Measurements from ENCODE around the gene CRTC2. TPM values are rescaled to one million over a fixed set of nuclear protein-coding genes. Genes with fewer than 3 reads are reported as not detected.

The CRTC2 gene
- total RNA-seq, 1 donor from 2014 or later: 41.9 TPM

GRCh38 chr1:153939476-153939875 lies 18.9 kb downstream of the CRTC2 start:
- DNase-seq (ENCODE audit: low spot score, unreplicated experiment): no peak
- no peaks in the 10 kb centered on the region for H3K9me3 Mint-ChIP-seq (ENCODE audit: low read depth)
- H3K27me3 Mint-ChIP-seq: no peaks in the 10 kb centered on the region
- H3K4me3 Mint-ChIP-seq (ENCODE audit: low read depth): no peak overlapping the region
- TF ChIP-seq CTCF (IDR thresholded peaks at IDR 0.05; ENCODE audit: unreplicated experiment): no peak
- H3K36me3 Mint-ChIP-seq (ENCODE audit: insufficient read depth): peaks cover 6% of the 10 kb centered on the region
- H3K4me1 Mint-ChIP-seq (ENCODE audit: low read depth): peaks cover under 1% of the 10 kb centered on the region
- H3K27ac Mint-ChIP-seq: no peak overlapping the region

- no peak for TF ChIP-seq CTCF (IDR thresholded peaks at IDR 0.05; ENCODE audit: unreplicated experiment)
- DNase-seq (ENCODE audit: low spot score, unreplicated experiment): no peak
- Mint-ChIP-seq H3K4me1 (ENCODE audit: low read depth) (no peaks in the 10 kb centered on the region), H3K27me3 (no peaks in the 10 kb centered on the region), H3K36me3 (ENCODE audit: insufficient read depth) (peaks cover 6% of the 10 kb centered on the region), H3K9me3 (ENCODE audit: low read depth) (no peaks in the 10 kb centered on the region), H3K4me3 (ENCODE audit: low read depth) (no peak overlapping the region), H3K27ac (no peak overlapping the region)
Measured at GRCh38 chr1:153938996-153939395, 19.4 kb downstream of the CRTC2 start.

- no peaks in the 10 kb centered on the region for H3K27me3 Mint-ChIP-seq
- no peaks in the 10 kb centered on the region for H3K9me3 Mint-ChIP-seq (ENCODE audit: low read depth)
- no peak for TF ChIP-seq CTCF (IDR thresholded peaks at IDR 0.05; ENCODE audit: unreplicated experiment)
Measured at GRCh38 chr1:153937331-153937730, 21.1 kb downstream of the CRTC2 start.

GRCh38 chr1:153936011-153936802 lies 22.2 kb downstream of the CRTC2 start:
- Mint-ChIP-seq H3K27ac (no peak overlapping the region), H3K4me1 (ENCODE audit: low read depth) (no peaks in the 10 kb centered on the region), H3K9me3 (ENCODE audit: low read depth) (no peaks in the 10 kb centered on the region)

More at GRCh38 chr1:153937331-153937730, 21.1 kb downstream of the CRTC2 start:
- Mint-ChIP-seq H3K36me3 (ENCODE audit: insufficient read depth) (peaks cover 6% of the 10 kb centered on the region), H3K4me1 (ENCODE audit: low read depth) (no peaks in the 10 kb centered on the region), H3K27ac (no peak overlapping the region), H3K4me3 (ENCODE audit: low read depth) (no peak overlapping the region)
- no peak for DNase-seq (ENCODE audit: low spot score, unreplicated experiment)

GRCh38 chr1:153934746-153935145 lies 23.7 kb downstream of the CRTC2 start:
- peaks cover 6% of the 10 kb centered on the region for H3K36me3 Mint-ChIP-seq (ENCODE audit: insufficient read depth)

More at GRCh38 chr1:153936011-153936802, 22.2 kb downstream of the CRTC2 start:
- no peak overlapping the region for H3K4me3 Mint-ChIP-seq (ENCODE audit: low read depth)
- H3K36me3 Mint-ChIP-seq (ENCODE audit: insufficient read depth): peaks cover 6% of the 10 kb centered on the region
- H3K27me3 Mint-ChIP-seq: no peaks in the 10 kb centered on the region
- TF ChIP-seq CTCF (IDR thresholded peaks at IDR 0.05; ENCODE audit: unreplicated experiment): no peak
- DNase-seq (ENCODE audit: low spot score, unreplicated experiment): no peak

More at GRCh38 chr1:153934746-153935145, 23.7 kb downstream of the CRTC2 start:
- no peak for DNase-seq (ENCODE audit: low spot score, unreplicated experiment)
- no peak overlapping the region for H3K27ac Mint-ChIP-seq
- no peaks in the 10 kb centered on the region for H3K9me3 Mint-ChIP-seq (ENCODE audit: low read depth)
- H3K4me3 Mint-ChIP-seq (ENCODE audit: low read depth): no peak overlapping the region
- no peak for TF ChIP-seq CTCF (IDR thresholded peaks at IDR 0.05; ENCODE audit: unreplicated experiment)
- H3K4me1 Mint-ChIP-seq (ENCODE audit: low read depth): no peaks in the 10 kb centered on the region
- H3K27me3 Mint-ChIP-seq: no peaks in the 10 kb centered on the region
